Keratinocyte (primary cell): ENCODE data around the gene PEX5L. TPM values are rescaled to one million over a fixed set of nuclear protein-coding genes. Genes with fewer than 3 reads are reported as not detected.

Experiments
- DNase-seq: peaks from one replicate; pipeline ENCODE4 v3.0.0-alpha.2; 2011; ENCODE audit warnings: low read depth, missing footprints, low spot score
- FAIRE-seq: peaks from 2 replicates; lab custom pipeline; 2011; peaks lifted over from hg19 to GRCh38; lab: Jason Lieb, UNC
- H2AFZ ChIP-seq: 2 replicates; pipeline ENCODE4 v1.6.0; 2012; ENCODE audit warnings: low read length, control low read depth, inconsistent platforms; ENCODE audit not compliant: control insufficient read depth
- H3K27ac ChIP-seq: 2 replicates; pipeline ENCODE4 v1.5.1; 2011; ENCODE audit warnings: low read length; ENCODE audit not compliant: control insufficient read depth, insufficient read depth
- H3K27me3 ChIP-seq: 3 replicates; pipeline ENCODE4 v1.6.0; 2011; ENCODE audit warnings: low read length; ENCODE audit not compliant: control insufficient read depth, insufficient read depth; ENCODE audit errors: extremely low read depth
- H3K36me3 ChIP-seq, 2 experiments: 2 replicates in 1 of 2; 3 replicates in 1 of 2; pipeline ENCODE4 v1.5.1; 2011; ENCODE audit warnings: low read length in 2 of 2, mild to moderate bottlenecking in 1 of 2; ENCODE audit not compliant: control insufficient read depth in 2 of 2, insufficient read depth in 2 of 2; ENCODE audit errors: extremely low read depth in 1 of 2
- H3K4me1 ChIP-seq: 3 replicates; pipeline ENCODE4 v1.5.1; 2011; ENCODE audit warnings: low read length; ENCODE audit not compliant: control insufficient read depth, insufficient read depth; ENCODE audit errors: extremely low read depth
- H3K4me2 ChIP-seq: 3 replicates; pipeline ENCODE4 v1.6.0; 2011; ENCODE audit warnings: low read depth, low read length; ENCODE audit not compliant: control insufficient read depth, insufficient read depth; ENCODE audit errors: extremely low read depth
- H3K4me3 ChIP-seq, 3 experiments: fragments of 200-600 bp in 1 of 3; sonication (generic) in 1 of 3; 2 replicates in 2 of 3; 3 replicates in 1 of 3; pipeline ENCODE4 v1.5.1; 2011 to 2016; ENCODE audit warnings: low read length in 3 of 3, mild to moderate bottlenecking in 3 of 3, control low read depth in 2 of 3, inconsistent platforms in 1 of 3, low read depth in 1 of 3, mixed read lengths in 1 of 3, mixed run types in 1 of 3, moderate library complexity in 1 of 3; ENCODE audit not compliant: control insufficient read depth in 2 of 3, insufficient read depth in 2 of 3; ENCODE audit errors: extremely low read depth in 1 of 3
- H3K79me2 ChIP-seq: 2 replicates; pipeline ENCODE4 v1.6.0; 2012; ENCODE audit warnings: low read length; ENCODE audit not compliant: control insufficient read depth, insufficient read depth
- H3K9ac ChIP-seq: 3 replicates; pipeline ENCODE4 v1.6.0; 2011; ENCODE audit warnings: low read length; ENCODE audit not compliant: control insufficient read depth, insufficient read depth; ENCODE audit errors: extremely low read depth
- H3K9me1 ChIP-seq: 3 replicates; pipeline ENCODE4 v1.6.0; 2011; ENCODE audit warnings: low read length; ENCODE audit not compliant: control insufficient read depth, insufficient read depth; ENCODE audit errors: extremely low read depth
- H3K9me3 ChIP-seq: 2 replicates; pipeline ENCODE4 v1.5.1; 2012; ENCODE audit warnings: low read depth, low read length; ENCODE audit not compliant: control insufficient read depth
- H4K20me1 ChIP-seq: 3 replicates; pipeline ENCODE4 v1.6.0; 2011; ENCODE audit warnings: low read length; ENCODE audit not compliant: control insufficient read depth, insufficient read depth; ENCODE audit errors: extremely low read depth
- CTCF ChIP-seq, 3 experiments: IDR thresholded peaks in 1 of 3; conservative IDR thresholded peaks in 1 of 3; optimal IDR thresholded peaks in 1 of 3; 2 replicates in 2 of 3; 3 replicates in 1 of 3; pipeline versions ENCODE3 to v1.5.1; 2011; ENCODE audit warnings: low read length in 3 of 3, mild to moderate bottlenecking in 3 of 3, moderate library complexity in 2 of 3, control low read depth in 1 of 3, inconsistent platforms in 1 of 3; ENCODE audit not compliant: insufficient read depth in 2 of 3; ENCODE audit errors: extremely low read depth in 1 of 3
- EZH2 ChIP-seq: IDR thresholded peaks from one replicate; pipeline ENCODE4 v1.6.1; 2012; ENCODE audit warnings: inconsistent platforms, mild to moderate bottlenecking, low read length, moderate library complexity
- dilution Hi-C: fragments of 300-500 bp; cut with MboI; formaldehyde crosslinking; loops from one replicate; pipeline ENCODE4 v1.7.0; 2020; ENCODE audit warnings: low sequenced_read_pairs; ENCODE audit not compliant: extremely low pct_ligation_motif_present
- polyA plus RNA-seq, 5 experiments: library from polyadenylated mRNA; depleted of rRNA in 3 of 5; stranded (reverse) in 3 of 5; stranded (forward) in 1 of 5; unstranded in 1 of 5; fragments of >200 nt; gene quantifications; 1 replicate in 1 of 5; 2 replicates in 3 of 5; 3 replicates in 1 of 5; pipeline versions ENCODE4 v1.2.1 to v1.2.3, GENCODE V29; 2011 to 2012; ENCODE audit warnings: missing spikeins in 2 of 5, low read depth in 1 of 5, low replicate concordance in 1 of 5

The PEX5L gene
- polyA plus RNA-seq, 1 donor (not counting 4 experiments of a cell fraction or from before 2014, with no cell fraction given), result 0.92 TPM

GRCh38 chr3:179907784-179908482, 128.8 kb downstream of the PEX5L start:
- Histone ChIP-seq H3K4me1 (no peaks in the 10 kb centered on the region), H3K79me2 (no peaks in the 10 kb centered on the region), H3K4me3 (no peak overlapping the region), H3K9me3 (no peaks in the 10 kb centered on the region), H3K36me3 (no peaks in the 10 kb centered on the region), H3K27ac (no peak overlapping the region), H3K27me3 (no peaks in the 10 kb centered on the region), H3K4me2 (no peak overlapping the region), H3K9ac (no peak overlapping the region), H3K9me1 (no peaks in the 10 kb centered on the region), H4K20me1 (no peaks in the 10 kb centered on the region), H2AFZ (no peak overlapping the region)
- dilution Hi-C loops, result no loop called here
- FAIRE-seq, result no peak
- no peak for TF ChIP-seq EZH2
- TF ChIP-seq CTCF (optimal IDR thresholded peaks at IDR 0.05 in 1 of 3, IDR thresholded peaks at IDR 0.05 in 1 of 3, conservative IDR thresholded peaks at IDR 0.05 in 1 of 3; ENCODE audit: extremely low read depth in 1 of 3, insufficient read depth in 2 of 3, low read length in 3 of 3), result no peak
- DNase-seq, result no peak

- no peaks in the 10 kb centered on the region for H3K9me3 ChIP-seq
- H3K4me2 ChIP-seq, result no peak overlapping the region
- no peak overlapping the region for H3K9ac ChIP-seq
- H3K4me3 ChIP-seq, result no peak overlapping the region
- H3K27me3 ChIP-seq, result no peaks in the 10 kb centered on the region
- H3K9me1 ChIP-seq, result no peaks in the 10 kb centered on the region
- no peaks in the 10 kb centered on the region for H3K79me2 ChIP-seq
- H4K20me1 ChIP-seq, result no peaks in the 10 kb centered on the region
- H3K4me1 ChIP-seq, result no peaks in the 10 kb centered on the region
- no peak for FAIRE-seq
- TF ChIP-seq CTCF (optimal IDR thresholded peaks at IDR 0.05 in 1 of 3, IDR thresholded peaks at IDR 0.05 in 1 of 3, conservative IDR thresholded peaks at IDR 0.05 in 1 of 3; ENCODE audit: extremely low read depth in 1 of 3, insufficient read depth in 2 of 3, low read length in 3 of 3) (no peak), EZH2 (no peak)
- dilution Hi-C loops, result no loop called here
- H2AFZ ChIP-seq, result no peak overlapping the region
- H3K36me3 ChIP-seq, result no peaks in the 10 kb centered on the region
- DNase-seq, result no peak
- no peak overlapping the region for H3K27ac ChIP-seq
Measured at GRCh38 chr3:179902061-179902460, 134.7 kb downstream of the PEX5L start.
